ENCODE measurements around the gene ADCY2. TPM values are rescaled to one million over a fixed set of nuclear protein-coding genes. Genes with fewer than 3 reads are reported as not detected.

The ADCY2 gene
- total and polyA plus RNA-seq, 2 of the 13 experiments (the other 11 are each of a cell fraction or from before 2014, with no cell fraction given), result not detected

GRCh38 chr5:7844901-7845300 is 449.0 kb downstream of the ADCY2 start (continued):
- TF ChIP-seq ZNF235 (CRISPR knock-in tag; IDR thresholded peaks at IDR 0.05; ENCODE audit: borderline replicate concordance) (no peak), GFI1 (CRISPR knock-in tag; IDR thresholded peaks at IDR 0.05; ENCODE audit: borderline replicate concordance) (no peak), PLRG1 (conservative IDR thresholded peaks at IDR 0.05) (no peak), ZXDC (CRISPR knock-in tag; IDR thresholded peaks at IDR 0.05) (no peak), ZNF276 (CRISPR knock-in tag; IDR thresholded peaks at IDR 0.05; ENCODE audit: low read depth) (no peak), ARID5B (CRISPR knock-in tag; IDR thresholded peaks at IDR 0.05) (no peak), TMF1 (CRISPR knock-in tag; IDR thresholded peaks at IDR 0.05; ENCODE audit: low read depth) (no peak), GABPB1 (CRISPR knock-in tag; IDR thresholded peaks at IDR 0.05) (no peak), HOXA3 (CRISPR knock-in tag; IDR thresholded peaks at IDR 0.05) (no peak)
